Activated naive CD8-positive, alpha-beta T cell treated with anti-CD3 and anti-CD28 coated beads, Interleukin-2, amount 50 U/mL, for 16 hours (primary cell): ENCODE results near the gene PRH2.

Experiments used
- DNase-seq: peaks from one replicate; pipeline ENCODE4 v3.0.0-alpha.2; 2020; ENCODE audit warnings: low read depth, low spot score

Gene PRH2

GRCh38 chr12:10928746-10929286 is at the start of gene PRH2:
Gene PRH2 (plus strand): TSS chr12:10929236. CDS start chr12:10929274, 38 bp downstream.
- DNase-seq: no peak

GRCh38 chr12:10884086-10884725 is 44.8 kb upstream of the PRH2 start, which contains the start of gene PRH1:
Gene PRH1 (minus strand): TSS chr12:10884255. CDS start chr12:10884217, 38 bp downstream.
- no peak for DNase-seq

GRCh38 chr12:10889226-10889625 is 39.8 kb upstream of the PRH2 start:
- no peak for DNase-seq

GRCh38 chr12:10891937-10892336 is 37.1 kb upstream of the PRH2 start:
- DNase-seq: no peak

GRCh38 chr12:10896854-10897253 is 32.2 kb upstream of the PRH2 start:
- no peak for DNase-seq

GRCh38 chr12:10900530-10900929 is 28.5 kb upstream of the PRH2 start:
- DNase-seq: no peak

GRCh38 chr12:10900972-10901371 is 28.1 kb upstream of the PRH2 start:
- no peak for DNase-seq

- DNase-seq: no peak
These were observed 27.6 kb upstream of the PRH2 start for GRCh38 chr12:10901427-10901826.

GRCh38 chr12:10904686-10905085 is 24.4 kb upstream of the PRH2 start:
- DNase-seq: no peak

GRCh38 chr12:10909462-10909861 is 19.6 kb upstream of the PRH2 start, which contains the start of gene TAS2R13:
Gene TAS2R13 (minus strand): TSS chr12:10909562. CDS start chr12:10909298, 264 bp downstream.
- DNase-seq: no peak

- no peak for DNase-seq
These were observed 18.7 kb upstream of the PRH2 start for GRCh38 chr12:10910380-10910779.

GRCh38 chr12:10919809-10920208 is 9.2 kb upstream of the PRH2 start:
- no peak for DNase-seq

GRCh38 chr12:10926269-10926668 is 2.8 kb upstream of the PRH2 start:
- no peak for DNase-seq

- DNase-seq: no peak
These were observed 7.5 kb downstream of the PRH2 start for GRCh38 chr12:10936506-10936905.

GRCh38 chr12:10939163-10939562 is 10.1 kb downstream of the PRH2 start, which contains the start of gene TAS2R14:
Gene TAS2R14 (minus strand): TSS chr12:10939263. CDS start chr12:10939207, 56 bp downstream.
- DNase-seq: no peak

GRCh38 chr12:10940389-10940788 is 11.4 kb downstream of the PRH2 start:
- no peak for DNase-seq

- no peak for DNase-seq
These were observed 12.3 kb downstream of the PRH2 start for GRCh38 chr12:10941369-10941768.

GRCh38 chr12:10941916-10942607 is 13.0 kb downstream of the PRH2 start:
- no peak for DNase-seq

GRCh38 chr12:10943167-10943566 is 14.1 kb downstream of the PRH2 start:
- no peak for DNase-seq

GRCh38 chr12:10952645-10953044 is 23.6 kb downstream of the PRH2 start:
- DNase-seq: no peak

- DNase-seq: no peak
These were observed 27.0 kb downstream of the PRH2 start for GRCh38 chr12:10956085-10956484.

GRCh38 chr12:10957741-10958140 is 28.7 kb downstream of the PRH2 start:
- DNase-seq: no peak

GRCh38 chr12:10959804-10960203 is 30.8 kb downstream of the PRH2 start:
- DNase-seq: no peak
